Astrocyte of the cerebellum (primary cell): ENCODE measurements around the gene CYP19A1.
"Not testable (repeated sequence)": the region's sequence is repeated elsewhere in the genome, so short reads cannot be mapped to it uniquely, and the experiment has no call there.

ENCODE experiments used
- DNase-seq: peaks from one replicate; pipeline ENCODE4 v3.0.0-alpha.2; 2011; ENCODE audit warnings: low read depth
- H3K4me3 ChIP-seq: 2 replicates; pipeline ENCODE4 v1.5.1; 2011; ENCODE audit warnings: mild to moderate bottlenecking, low read depth, low read length, moderate library complexity
- CTCF ChIP-seq: IDR thresholded peaks from 2 replicates; pipeline ENCODE4 v1.5.1; 2012; ENCODE audit warnings: low read length, low read depth, moderate library complexity, mild to moderate bottlenecking; ENCODE audit errors: missing control alignments
- in situ Hi-C: cut with HindIII; loops from 2 replicates; pipeline ENCODE4 v1.10.0; 2017; ENCODE audit warnings: low sequenced_read_pairs

CYP19A1 gene

GRCh38 chr15:51284871-51285270 is 53.5 kb downstream of the CYP19A1 start:
- in situ Hi-C loops, result no loop called here
- no peak for DNase-seq
- no peak for TF ChIP-seq CTCF
- H3K4me3 ChIP-seq, result no peak overlapping the region

GRCh38 chr15:51283026-51283425 is 55.4 kb downstream of the CYP19A1 start:
- H3K4me3 ChIP-seq, result no peak overlapping the region
- TF ChIP-seq CTCF, result no peak
- DNase-seq, result no peak
- in situ Hi-C loops, result no loop called here

GRCh38 chr15:51282241-51282640 is 56.2 kb downstream of the CYP19A1 start:
- H3K4me3 ChIP-seq, in situ Hi-C loops, DNase-seq: not testable (repeated sequence)

GRCh38 chr15:51281368-51281967 is 56.9 kb downstream of the CYP19A1 start:
- H3K4me3 ChIP-seq, result no peak overlapping the region
- TF ChIP-seq CTCF, result peak; percentile 86
- DNase-seq, result peak; percentile 22
- in situ Hi-C loops, result no loop called here

- in situ Hi-C loops, result no loop called here
- no peak overlapping the region for H3K4me3 ChIP-seq
- TF ChIP-seq CTCF, result no peak
- DNase-seq, result no peak
These were observed 57.6 kb downstream of the CYP19A1 start for GRCh38 chr15:51280838-51281237.

GRCh38 chr15:51279391-51279790 is 59.0 kb downstream of the CYP19A1 start:
- H3K4me3 ChIP-seq, result no peak overlapping the region
- DNase-seq, result no peak
- no peak for TF ChIP-seq CTCF
- in situ Hi-C loops, result no loop called here

GRCh38 chr15:51277101-51277500 is 61.3 kb downstream of the CYP19A1 start:
- in situ Hi-C loops, result no loop called here
- no peak overlapping the region for H3K4me3 ChIP-seq
- no peak for DNase-seq
- TF ChIP-seq CTCF, result no peak
